ENCODE measurements around the gene ETNK2.

GRCh38 chr1:204124639-204125038, 27.2 kb downstream of the ETNK2 start:
- no peak for TF ChIP-seq YY1 (IDR thresholded peaks at IDR 0.05; ENCODE audit: insufficient read depth, insufficient read length)
- no peak for TF ChIP-seq SUZ12 (IDR thresholded peaks at IDR 0.05; ENCODE audit: extremely low read depth, insufficient read depth, insufficient read length)
- TF ChIP-seq ZNF274 (IDR thresholded peaks at IDR 0.05; ENCODE audit: low read depth, low read length): no peak

Data from NT2/D1 (cell line).